ENCODE measurements around the gene ALK.

The ALK gene

GRCh38 chr2:29440921-29441623 lies 480.3 kb downstream of the ALK start:
- DNase-seq, result no peak

- DNase-seq, result no peak
These were observed 487.5 kb downstream of the ALK start for GRCh38 chr2:29433920-29434319.

- no peak for DNase-seq
These were observed 488.3 kb downstream of the ALK start for GRCh38 chr2:29433128-29433527.

GRCh38 chr2:29431485-29431884 lies 489.9 kb downstream of the ALK start:
- no peak for DNase-seq

- no peak for DNase-seq
These were observed 490.8 kb downstream of the ALK start for GRCh38 chr2:29430382-29431112.

- no peak for DNase-seq
These were observed 495.0 kb downstream of the ALK start for GRCh38 chr2:29426354-29426753.

GRCh38 chr2:29425866-29426265 lies 495.5 kb downstream of the ALK start:
- DNase-seq, result no peak

GRCh38 chr2:29423061-29423666 lies 498.2 kb downstream of the ALK start:
- no peak for DNase-seq

- DNase-seq, result no peak
These were observed 500.2 kb downstream of the ALK start for GRCh38 chr2:29420999-29421782.

- DNase-seq, result no peak
These were observed 500.9 kb downstream of the ALK start for GRCh38 chr2:29420464-29420863.

GRCh38 chr2:29417630-29418029 lies 503.8 kb downstream of the ALK start:
- no peak for DNase-seq

- no peak for DNase-seq
These were observed 509.0 kb downstream of the ALK start for GRCh38 chr2:29412197-29412925.

GRCh38 chr2:29405707-29406106 lies 515.7 kb downstream of the ALK start:
- DNase-seq, result no peak

- DNase-seq, result no peak
These were observed 516.1 kb downstream of the ALK start for GRCh38 chr2:29405266-29405665.

GRCh38 chr2:29401994-29402393 lies 519.4 kb downstream of the ALK start:
- DNase-seq, result no peak

- DNase-seq, result no peak
These were observed 520.3 kb downstream of the ALK start for GRCh38 chr2:29400930-29401653.

GRCh38 chr2:29398384-29399237 lies 522.8 kb downstream of the ALK start:
- no peak for DNase-seq

GRCh38 chr2:29397713-29398112 lies 523.7 kb downstream of the ALK start:
- no peak for DNase-seq

GRCh38 chr2:29397039-29397438 lies 524.3 kb downstream of the ALK start:
- DNase-seq, result no peak

GRCh38 chr2:29394981-29395350 lies 526.4 kb downstream of the ALK start:
- DNase-seq, result no peak

Data from GF-D8 (cell line).